CD4-positive, CD25-positive, alpha-beta regulatory T cell (primary cell): ENCODE measurements around the gene STOML1. TPM values are rescaled to one million over a fixed set of nuclear protein-coding genes. Genes with fewer than 3 reads are reported as not detected.
A peak's percentile ranks its signal among the peaks of the same experiment; 100 is the strongest.

ENCODE experiments used
- ATAC-seq, 2 donors: fragments of 150-1000 bp; cut with Tn5 transposase; one replicate each; pipeline ENCODE4 v1.10.0; 2021; ENCODE audit warnings: low read depth in 2 of 2, moderate number of reproducible peaks in 2 of 2, moderate library complexity in 1 of 2
- DNase-seq, 3 donors: peaks; one replicate each; pipeline versions ENCODE4 v3.0.0 to v3.0.0-alpha.2; 2012 to 2022; ENCODE audit warnings: mixed read lengths in 1 of 3
- H3K27ac ChIP-seq: one replicate; pipeline ENCODE4 v1.7.0; 2013; ENCODE audit warnings: mild to moderate bottlenecking, low read length; ENCODE audit not compliant: insufficient read depth, poor library complexity, severe bottlenecking
- H3K27me3 ChIP-seq: one replicate; pipeline ENCODE4 v1.7.0; 2013; ENCODE audit warnings: low read length; ENCODE audit not compliant: control insufficient read depth, insufficient read depth
- H3K36me3 ChIP-seq: one replicate; pipeline ENCODE4 v1.7.0; 2013; ENCODE audit warnings: mild to moderate bottlenecking, low read length, moderate library complexity; ENCODE audit not compliant: control insufficient read depth, insufficient read depth
- H3K4me1 ChIP-seq: 2 replicates; pipeline ENCODE4 v1.7.0; 2013; ENCODE audit warnings: mild to moderate bottlenecking, low read length; ENCODE audit not compliant: insufficient read depth, control insufficient read depth, poor library complexity, severe bottlenecking
- H3K4me3 ChIP-seq: one replicate; pipeline ENCODE4 v1.7.0; 2013; ENCODE audit warnings: low read depth, mild to moderate bottlenecking, low read length, moderate library complexity
- H3K9me3 ChIP-seq, 2 experiments: 1 replicate in 1 of 2; 2 replicates in 1 of 2; pipeline ENCODE4 v1.7.0; 2013; ENCODE audit warnings: low read length in 2 of 2, mild to moderate bottlenecking in 1 of 2, moderate library complexity in 1 of 2; ENCODE audit not compliant: control insufficient read depth in 2 of 2
- H3K27ac Mint-ChIP-seq, 3 donors: one replicate each; pipeline ENCODE4 v1.8.0; 2020 to 2022; ENCODE audit warnings: mild to moderate bottlenecking in 3 of 3, mixed read lengths in 3 of 3, moderate library complexity in 2 of 3
- H3K27me3 Mint-ChIP-seq: one replicate; pipeline ENCODE4 v1.8.0; 2022; ENCODE audit warnings: mild to moderate bottlenecking, mixed read lengths
- H3K36me3 Mint-ChIP-seq: one replicate; pipeline ENCODE4 v1.8.0; 2020; ENCODE audit warnings: mixed read lengths
- H3K4me1 Mint-ChIP-seq, 4 donors: one replicate each; pipeline ENCODE4 v1.8.0; 2020 to 2022; ENCODE audit warnings: mixed read lengths in 4 of 4, mild to moderate bottlenecking in 1 of 4
- H3K4me3 Mint-ChIP-seq, 4 donors: one replicate each; pipeline ENCODE4 v1.8.0; 2020 to 2022; ENCODE audit warnings: mild to moderate bottlenecking in 4 of 4, mixed read lengths in 4 of 4, moderate library complexity in 3 of 4
- H3K9me3 Mint-ChIP-seq, 7 donors: one replicate each; pipeline ENCODE4 v1.8.0; 2020 to 2022; ENCODE audit warnings: mixed read lengths in 7 of 7, mild to moderate bottlenecking in 3 of 7, moderate library complexity in 2 of 7
- polyA plus RNA-seq, 4 donors: library from polyadenylated mRNA; unstranded; fragments of 300-500 nt; fragmentation: Illumina TruSeq; gene quantifications; one replicate each; pipeline ENCODE4 v1.2.3, GENCODE V29; 2021
- total RNA-seq: library from RNA; stranded (reverse); gene quantifications from one replicate; pipeline ENCODE4 v1.2.3, GENCODE V29; 2022

Gene STOML1
- total and polyA plus RNA-seq, 5 donors from 2014 or later, result 5.9 to 11.4 (median 9.7) TPM

GRCh38 chr15:73994413-73994883 lies 2.4 kb upstream of the STOML1 start, which contains the start of gene PML:
PML (plus strand) TSS chr15:73994716; CDS start chr15:73994813, 97 bp downstream.
- Mint-ChIP-seq H3K4me3 (peak within 1 kb of the TSS; percentile 92 to 99 (median 98)), H3K9me3 (no peaks in the 10 kb centered on the region), H3K36me3 (peaks cover 11% of the 10 kb centered on the region), H3K4me1 (peaks cover 22 to 81% (median 44%) of the 10 kb centered on the region in 4 donors), H3K27ac (peak within 1 kb of the TSS; percentile 95 to 99 (median 97)), H3K27me3 (peaks cover 4% of the 10 kb centered on the region)
- Histone ChIP-seq H3K9me3 (no peaks in the 10 kb centered on the region), H3K36me3 (peaks cover 11% of the 10 kb centered on the region), H3K27me3 (no peaks in the 10 kb centered on the region), H3K4me3 (peak within 1 kb of the TSS; percentile 85), H3K27ac (peak within 1 kb of the TSS; percentile 94), H3K4me1 (peaks cover 74% of the 10 kb centered on the region)
- peak; percentile 81 to 83 for ATAC-seq
- DNase-seq, result peak; percentile 87 to 97 (median 93)

GRCh38 chr15:73993211-73993994 lies 1.3 kb upstream of the STOML1 start:
- Histone ChIP-seq H3K27me3 (no peaks in the 10 kb centered on the region), H3K36me3 (peaks cover 4% of the 10 kb centered on the region), H3K4me3 (peak overlapping the region; percentile 85), H3K9me3 (no peaks in the 10 kb centered on the region), H3K27ac (peak overlapping the region; percentile 94), H3K4me1 (peaks cover 64% of the 10 kb centered on the region)
- peaks cover 15 to 71% (median 34%) of the 10 kb centered on the region in 4 donors for H3K4me1 Mint-ChIP-seq
- peak overlapping the region; percentile 95 to 99 (median 97) for H3K27ac Mint-ChIP-seq
- DNase-seq, result no peak
- H3K9me3 Mint-ChIP-seq, result no peaks in the 10 kb centered on the region
- peaks cover 4% of the 10 kb centered on the region for H3K27me3 Mint-ChIP-seq
- H3K36me3 Mint-ChIP-seq, result peaks cover 3% of the 10 kb centered on the region
- no peak for ATAC-seq
- peak overlapping the region; percentile 92 to 99 (median 98) for H3K4me3 Mint-ChIP-seq

- H3K27ac Mint-ChIP-seq, result peak overlapping the region in 2 of 3 donors; percentile 67 to 85
- Histone ChIP-seq H3K27me3 (no peaks in the 10 kb centered on the region), H3K4me1 (peaks cover 57% of the 10 kb centered on the region), H3K36me3 (no peaks in the 10 kb centered on the region), H3K27ac (no peak overlapping the region), H3K9me3 (no peaks in the 10 kb centered on the region), H3K4me3 (peak overlapping the region; percentile 68)
- H3K9me3 Mint-ChIP-seq, result no peaks in the 10 kb centered on the region
- no peak for ATAC-seq
- H3K27me3 Mint-ChIP-seq, result peaks cover 4% of the 10 kb centered on the region
- H3K4me1 Mint-ChIP-seq, result peaks cover 15 to 64% (median 31%) of the 10 kb centered on the region in 4 donors
- peak in 1 of 3 donors; percentile 18 for DNase-seq
- H3K36me3 Mint-ChIP-seq, result peaks cover 3% of the 10 kb centered on the region
- H3K4me3 Mint-ChIP-seq, result peak overlapping the region; percentile 90 to 99 (median 96)
These were observed 451 bp upstream of the STOML1 start for GRCh38 chr15:73992594-73992898.

GRCh38 chr15:73991260-73991659 lies 835 bp downstream of the STOML1 start:
- H3K27ac Mint-ChIP-seq, result peak overlapping the region in 2 of 3 donors; percentile 69 to 85
- ATAC-seq, result no peak
- no peaks in the 10 kb centered on the region for H3K9me3 Mint-ChIP-seq

GRCh38 chr15:73990250-73991005 lies 1.7 kb downstream of the STOML1 start:
- Mint-ChIP-seq H3K4me3 (peak overlapping the region; percentile 78 to 92 (median 84)), H3K27me3 (peaks cover 4% of the 10 kb centered on the region), H3K36me3 (peaks cover 20% of the 10 kb centered on the region), H3K9me3 (no peaks in the 10 kb centered on the region), H3K27ac (no peak overlapping the region), H3K4me1 (peaks cover 0 to 51% (median 16%) of the 10 kb centered on the region in 4 donors)
- Histone ChIP-seq H3K4me3 (no peak overlapping the region), H3K9me3 (no peaks in the 10 kb centered on the region), H3K4me1 (peaks cover 38% of the 10 kb centered on the region), H3K36me3 (no peaks in the 10 kb centered on the region), H3K27me3 (no peaks in the 10 kb centered on the region), H3K27ac (no peak overlapping the region)
- DNase-seq, result no peak
- ATAC-seq, result no peak

More at GRCh38 chr15:73991260-73991659, 835 bp downstream of the STOML1 start:
- Histone ChIP-seq H3K9me3 (no peaks in the 10 kb centered on the region), H3K36me3 (no peaks in the 10 kb centered on the region), H3K27me3 (no peaks in the 10 kb centered on the region), H3K4me1 (peaks cover 47% of the 10 kb centered on the region), H3K4me3 (peak overlapping the region; percentile 71), H3K27ac (peak overlapping the region; percentile 66)
- peak overlapping the region; percentile 84 to 92 (median 88) for H3K4me3 Mint-ChIP-seq
- DNase-seq, result no peak
- peaks cover 4 to 54% (median 21%) of the 10 kb centered on the region in 4 donors for H3K4me1 Mint-ChIP-seq
- H3K27me3 Mint-ChIP-seq, result peaks cover 4% of the 10 kb centered on the region
- peaks cover 13% of the 10 kb centered on the region for H3K36me3 Mint-ChIP-seq

- peak overlapping the region in 1 of 4 donors; percentile 92 for H3K4me3 Mint-ChIP-seq
- Histone ChIP-seq H3K27ac (no peak overlapping the region), H3K36me3 (no peaks in the 10 kb centered on the region), H3K4me1 (peaks cover 28% of the 10 kb centered on the region), H3K27me3 (no peaks in the 10 kb centered on the region), H3K9me3 (no peaks in the 10 kb centered on the region), H3K4me3 (no peak overlapping the region)
- ATAC-seq (no peak), DNase-seq (no peak)
- H3K36me3 Mint-ChIP-seq, result peaks cover 20% of the 10 kb centered on the region
- H3K27ac Mint-ChIP-seq, result no peak overlapping the region
- H3K9me3 Mint-ChIP-seq, result no peaks in the 10 kb centered on the region
- H3K27me3 Mint-ChIP-seq, result peaks cover 2% of the 10 kb centered on the region
- peaks cover 0 to 41% (median 9%) of the 10 kb centered on the region in 4 donors for H3K4me1 Mint-ChIP-seq
These were observed 2.9 kb downstream of the STOML1 start for GRCh38 chr15:73989001-73989798.

GRCh38 chr15:73988445-73988969 lies 3.6 kb downstream of the STOML1 start:
- DNase-seq (no peak), ATAC-seq (no peak)
- Mint-ChIP-seq H3K4me3 (no peak overlapping the region), H3K36me3 (peaks cover 23% of the 10 kb centered on the region), H3K27ac (no peak overlapping the region), H3K9me3 (no peaks in the 10 kb centered on the region), H3K27me3 (no peaks in the 10 kb centered on the region), H3K4me1 (peaks cover 0 to 34% (median 5%) of the 10 kb centered on the region in 4 donors)
- no peak overlapping the region for H3K27ac ChIP-seq
- H3K9me3 ChIP-seq, result no peaks in the 10 kb centered on the region
- peaks cover 6% of the 10 kb centered on the region for H3K36me3 ChIP-seq
- peaks cover 21% of the 10 kb centered on the region for H3K4me1 ChIP-seq
- H3K27me3 ChIP-seq, result no peaks in the 10 kb centered on the region
- H3K4me3 ChIP-seq, result no peak overlapping the region
